GM10248 (cell line): ENCODE data around the gene PEAK3.

Experiments used
- CTCF ChIA-PET: fragments of 300-600 bp; sonication (Branson Sonifier 250); formaldehyde crosslinking; extraction: SDS; loops from one replicate; lab custom pipeline; 2021; ENCODE audit warnings: antibody characterized with exemption; lab: Yijun Ruan, JAX
- POLR2A ChIA-PET: fragments of 350-650 bp; sonication (Branson Sonifier 250); formaldehyde crosslinking; extraction: SDS; loops from one replicate; lab custom pipeline; 2020; ENCODE audit warnings: antibody characterized with exemption; lab: Yijun Ruan, JAX
- DNase-seq: peaks from one replicate; pipeline ENCODE4 v3.0.0; 2012; ENCODE audit errors: extremely low spot score
- CTCF ChIP-seq: IDR thresholded peaks from 2 replicates; pipeline ENCODE4 v1.5.1; 2012; ENCODE audit warnings: mild to moderate bottlenecking, low read depth; ENCODE audit errors: extremely low read depth, missing control alignments, control extremely low read depth

PEAK3 gene

GRCh38 chr19:2269244-2270156 is 12.5 kb downstream of the PEAK3 start:
- no peak for TF ChIP-seq CTCF
- ChIA-PET CTCF (no interaction called here), POLR2A (interaction anchor here (1.3 to 1.6 kb wide), 3 partner anchors 9 to 100 kb away, joined by 5 to 7 read pairs (median 5); no protein-coding TSS in a partner anchor)
- DNase-seq: peak; percentile 100

GRCh38 chr19:2268861-2269243 is 13.1 kb downstream of the PEAK3 start:
- no peak for TF ChIP-seq CTCF
- no peak for DNase-seq
- ChIA-PET CTCF (no interaction called here), POLR2A (interaction anchor here (0.6 kb wide), 1 partner anchor 409 kb away, joined by 8 read pairs; no protein-coding TSS in a partner anchor)

- DNase-seq: no peak
- ChIA-PET CTCF (no interaction called here), POLR2A (interaction anchor here (0.6 kb wide), 1 partner anchor 408 kb away, joined by 8 read pairs; no protein-coding TSS in a partner anchor)
- no peak for TF ChIP-seq CTCF
These were observed 13.5 kb downstream of the PEAK3 start for GRCh38 chr19:2268480-2268830.

GRCh38 chr19:2266183-2266993 is 15.6 kb downstream of the PEAK3 start:
- CTCF ChIA-PET: interaction anchor here (0.9 to 1.8 kb wide), 2 partner anchors 31 to 110 kb away, joined by 3 to 4 read pairs; partner anchors contain the start of gene PLEKHJ1

GRCh38 chr19:2261438-2262172 is 20.4 kb downstream of the PEAK3 start:
- POLR2A ChIA-PET: interaction anchor here (2.1 kb wide), 1 partner anchor 214 kb away, joined by 11 read pairs; the partner anchor contains the start of gene GADD45B
- peak; percentile 53 for TF ChIP-seq CTCF
- DNase-seq: no peak
- CTCF ChIA-PET: interaction anchor here (0.6 to 3.5 kb wide), 14 partner anchors 11 to 412 kb away, joined by 3 to 14 read pairs (median 4); partner anchors contain the start of gene PLEKHJ1

More at GRCh38 chr19:2266183-2266993, 15.6 kb downstream of the PEAK3 start:
- POLR2A ChIA-PET: interaction anchor here (1.1 kb wide), 1 partner anchor 209 kb away, joined by 4 read pairs; the partner anchor contains the start of gene GADD45B
- peak; percentile 75 for DNase-seq
- TF ChIP-seq CTCF: no peak
